Mesendoderm (in vitro differentiated cells): ENCODE data around the gene SPDYE5.

Experiments
- DNase-seq: peaks from one replicate; pipeline ENCODE4 v3.0.0; 2013
- H2AK5ac ChIP-seq: 2 replicates; pipeline ENCODE4 v1.6.1; 2013; ENCODE audit warnings: low read length, inconsistent platforms
- H2BK120ac ChIP-seq: 2 replicates; pipeline ENCODE4 v1.6.1; 2013; ENCODE audit warnings: low read depth, mild to moderate bottlenecking, low read length, moderate library complexity, mixed read lengths
- H2BK15ac ChIP-seq: replicated peaks from 2 replicates; pipeline ENCODE4 v1.6.1; 2013; ENCODE audit warnings: low read depth, mild to moderate bottlenecking, moderate library complexity
- H2BK5ac ChIP-seq: 2 replicates; pipeline ENCODE4 v1.6.1; 2013; ENCODE audit warnings: low read length, inconsistent platforms
- H3K18ac ChIP-seq: 2 replicates; pipeline ENCODE4 v1.6.1; 2013; ENCODE audit warnings: mild to moderate bottlenecking, low read length, mixed read lengths
- H3K23ac ChIP-seq: one replicate; pipeline ENCODE4 v1.6.1; 2013; ENCODE audit warnings: low read length
- H3K27ac ChIP-seq: 2 replicates; pipeline ENCODE4 v1.5.1; 2013; ENCODE audit warnings: low read depth, mild to moderate bottlenecking, inconsistent platforms, low read length, moderate library complexity
- H3K27me3 ChIP-seq: 2 replicates; pipeline ENCODE4 v1.6.1; 2013; ENCODE audit warnings: low read length, control low read depth, mild to moderate bottlenecking, inconsistent platforms; ENCODE audit not compliant: insufficient read depth, poor library complexity
- H3K36me3 ChIP-seq: 2 replicates; pipeline ENCODE4 v1.6.1; 2013; ENCODE audit warnings: low read length, inconsistent platforms; ENCODE audit not compliant: control insufficient read depth, insufficient read depth
- H3K4ac ChIP-seq: one replicate; pipeline ENCODE4 v1.6.1; 2013; ENCODE audit warnings: low read depth, mild to moderate bottlenecking, low read length, moderate library complexity
- H3K4me1 ChIP-seq: 2 replicates; pipeline ENCODE4 v1.6.1; 2013; ENCODE audit warnings: low read depth, low read length, inconsistent platforms; ENCODE audit not compliant: control insufficient read depth
- H3K4me2 ChIP-seq: 2 replicates; pipeline ENCODE4 v1.6.1; 2013; ENCODE audit warnings: low read length
- H3K4me3 ChIP-seq: 2 replicates; pipeline ENCODE4 v1.5.1; 2013; ENCODE audit warnings: mild to moderate bottlenecking, low read length
- H3K56ac ChIP-seq: one replicate; pipeline ENCODE4 v1.6.1; 2013; ENCODE audit warnings: low read length
- H3K79me1 ChIP-seq: 2 replicates; pipeline ENCODE4 v1.6.1; 2013; ENCODE audit warnings: low read length, inconsistent platforms
- H3K79me2 ChIP-seq: 2 replicates; pipeline ENCODE4 v1.6.1; 2013; ENCODE audit warnings: mild to moderate bottlenecking, low read length; ENCODE audit not compliant: control insufficient read depth, insufficient read depth
- H3K9ac ChIP-seq: 2 replicates; pipeline ENCODE4 v1.6.1; 2013; ENCODE audit warnings: low read length, inconsistent platforms
- H4K5ac ChIP-seq: one replicate; pipeline ENCODE4 v1.6.1; 2013; ENCODE audit warnings: low read length
- H4K8ac ChIP-seq: one replicate; pipeline ENCODE4 v1.6.1; 2013; ENCODE audit warnings: low read depth, mild to moderate bottlenecking, control low read depth, low read length, moderate library complexity
- WGBS: extraction: QIAGEN DNeasy Blood & Tissue Kit; methylation state at CpG from one replicate; pipeline ENCODE4 v1.1.7; 2013; ENCODE audit warnings: low lambda C conversion rate, missing lambda C conversion rate; ENCODE audit not compliant: insufficient coverage; ENCODE audit errors: extremely low coverage; 5-methylcytosine and 5-hydroxymethylcytosine counted together

Gene SPDYE5

DNA sequence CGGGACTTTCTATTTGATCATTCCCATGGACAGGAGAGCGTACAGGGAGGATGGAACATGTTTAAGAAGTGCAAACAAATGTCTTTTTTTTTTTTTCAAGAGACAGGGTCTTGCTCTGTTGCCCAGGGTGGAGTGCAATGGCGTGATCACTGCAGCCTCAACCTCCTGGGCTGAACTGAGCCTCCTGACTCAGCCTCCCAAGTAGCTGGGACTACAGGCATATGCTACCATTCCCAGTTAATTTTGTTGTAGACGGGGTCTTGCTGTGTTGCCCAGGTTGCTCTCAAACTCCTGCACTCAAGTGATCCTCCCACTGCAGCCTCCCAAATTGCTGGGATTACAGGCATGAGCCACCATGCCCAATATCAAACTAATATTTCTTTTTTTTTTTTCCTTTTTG is 40.5 kb downstream of the SPDYE5 start:
- Histone ChIP-seq H3K56ac (no peak overlapping the region), H2BK120ac (no peak overlapping the region), H3K9ac (no peak overlapping the region), H2BK5ac (no peak overlapping the region), H3K4me3 (no peak overlapping the region), H3K79me2 (no peaks in the 10 kb centered on the region), H3K18ac (no peak overlapping the region), H3K4ac (no peak overlapping the region), H3K27ac (no peak overlapping the region), H2BK15ac (no peak overlapping the region), H3K4me1 (no peaks in the 10 kb centered on the region), H4K5ac (no peak overlapping the region), H3K79me1 (no peaks in the 10 kb centered on the region), H3K36me3 (no peaks in the 10 kb centered on the region), H3K4me2 (no peak overlapping the region), H3K27me3 (no peaks in the 10 kb centered on the region), H4K8ac (no peak overlapping the region), H3K23ac (no peak overlapping the region), H2AK5ac (no peak overlapping the region)
- WGBS = no CpG with 5 or more reads among the region's 4 CpGs
- no peak for DNase-seq

DNA sequence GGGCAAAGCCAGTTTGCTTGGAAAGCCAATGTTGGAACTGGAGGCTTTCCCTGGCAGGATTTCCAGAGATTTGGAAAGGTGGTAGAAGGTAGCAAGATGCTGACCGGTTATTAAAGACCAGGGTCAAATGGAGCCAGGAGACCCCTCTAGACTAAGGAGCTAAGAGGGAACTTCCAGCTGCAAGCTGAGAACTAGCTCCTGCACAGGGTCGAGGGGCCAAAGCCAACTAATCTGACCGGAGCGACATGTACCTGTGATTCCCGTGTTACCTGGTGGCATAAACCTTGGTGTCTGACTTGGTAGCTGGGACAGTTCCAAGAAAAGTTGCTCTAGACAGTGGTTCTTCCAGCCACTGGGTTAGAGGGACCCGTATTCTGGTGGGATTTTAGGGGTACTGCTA is 41.8 kb downstream of the SPDYE5 start:
- no peak overlapping the region for H3K4me3 ChIP-seq
- no peak overlapping the region for H3K4me2 ChIP-seq
- no peak overlapping the region for H3K56ac ChIP-seq
- no peaks in the 10 kb centered on the region for H3K27me3 ChIP-seq
- H2BK120ac ChIP-seq = no peak overlapping the region
- H2BK5ac ChIP-seq = no peak overlapping the region
- no CpG with 5 or more reads among the region's 6 CpGs for WGBS
- peaks cover 4% of the 10 kb centered on the region for H3K36me3 ChIP-seq
- H3K9ac ChIP-seq = no peak overlapping the region
- no peak overlapping the region for H3K4ac ChIP-seq
- no peak overlapping the region for H2BK15ac ChIP-seq
- H3K4me1 ChIP-seq = no peaks in the 10 kb centered on the region
- no peak overlapping the region for H3K27ac ChIP-seq
- no peak for DNase-seq
- no peak overlapping the region for H3K18ac ChIP-seq
- H3K79me2 ChIP-seq = no peaks in the 10 kb centered on the region
- H4K5ac ChIP-seq = no peak overlapping the region
- no peaks in the 10 kb centered on the region for H3K79me1 ChIP-seq
- H2AK5ac ChIP-seq = no peak overlapping the region
- H3K23ac ChIP-seq = no peak overlapping the region
- H4K8ac ChIP-seq = no peak overlapping the region

- Histone ChIP-seq H3K4me2 (no peak overlapping the region), H3K23ac (no peak overlapping the region), H3K4ac (no peak overlapping the region), H4K5ac (no peak overlapping the region), H3K27me3 (no peaks in the 10 kb centered on the region), H2BK15ac (no peak overlapping the region), H2BK120ac (no peak overlapping the region), H3K27ac (no peak overlapping the region), H4K8ac (no peak overlapping the region), H3K56ac (no peak overlapping the region), H3K4me1 (no peaks in the 10 kb centered on the region), H3K18ac (no peak overlapping the region), H2AK5ac (no peak overlapping the region), H3K79me1 (no peaks in the 10 kb centered on the region), H3K9ac (no peak overlapping the region), H3K36me3 (peaks cover 4% of the 10 kb centered on the region), H3K4me3 (no peak overlapping the region), H3K79me2 (no peaks in the 10 kb centered on the region), H2BK5ac (no peak overlapping the region)
- WGBS = no CpG with 5 or more reads among the region's 8 CpGs
- peak; percentile 10 for DNase-seq
Observed at GRCh38 chr7:75534727-75535307, 42.7 kb downstream of the SPDYE5 start.

- no peak overlapping the region for H3K18ac ChIP-seq
- H3K4me3 ChIP-seq = no peak overlapping the region
- H3K23ac ChIP-seq = no peak overlapping the region
- no peaks in the 10 kb centered on the region for H3K4me1 ChIP-seq
- peaks cover 4% of the 10 kb centered on the region for H3K36me3 ChIP-seq
- no peak overlapping the region for H3K56ac ChIP-seq
- no peaks in the 10 kb centered on the region for H3K79me1 ChIP-seq
- H3K79me2 ChIP-seq = no peaks in the 10 kb centered on the region
- H2BK120ac ChIP-seq = no peak overlapping the region
- no peaks in the 10 kb centered on the region for H3K27me3 ChIP-seq
- H4K8ac ChIP-seq = no peak overlapping the region
- no peak overlapping the region for H2BK15ac ChIP-seq
- H4K5ac ChIP-seq = no peak overlapping the region
- DNase-seq = no peak
- no peak overlapping the region for H3K27ac ChIP-seq
- H2BK5ac ChIP-seq = no peak overlapping the region
- no peak overlapping the region for H3K9ac ChIP-seq
- no CpG with 5 or more reads among the region's 4 CpGs for WGBS
- no peak overlapping the region for H3K4me2 ChIP-seq
- H3K4ac ChIP-seq = no peak overlapping the region
- no peak overlapping the region for H2AK5ac ChIP-seq
Observed at GRCh38 chr7:75536491-75536890, 44.4 kb downstream of the SPDYE5 start.

DNA sequence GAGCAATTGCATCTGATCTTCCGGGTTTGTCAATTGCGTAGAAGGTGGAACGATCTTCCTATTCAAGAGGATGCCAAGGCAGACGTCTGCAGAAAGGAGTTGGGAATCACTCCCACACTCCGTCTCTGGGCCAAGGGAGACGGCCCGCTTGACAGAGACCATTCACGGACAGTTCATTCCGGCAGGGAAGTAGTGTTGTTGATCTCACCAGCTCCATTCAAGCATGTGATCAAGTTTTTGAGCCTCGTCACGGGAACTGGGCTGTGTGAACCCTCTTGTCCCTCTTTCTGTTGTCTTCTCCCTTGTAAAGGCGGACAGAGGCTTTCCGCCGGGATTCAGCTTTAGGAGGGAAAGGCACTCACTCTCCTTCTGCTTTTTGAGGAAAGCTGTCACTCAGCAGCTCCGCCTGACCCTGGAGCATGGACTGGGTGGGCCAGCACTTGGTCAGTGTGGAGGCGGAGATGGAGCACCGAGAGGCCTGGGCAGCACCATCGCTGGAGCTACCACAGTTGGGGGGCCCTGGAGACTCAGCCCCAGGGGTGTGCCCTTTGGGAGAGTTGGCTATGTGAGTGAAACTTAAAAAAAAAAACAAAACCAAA is 44.9 kb downstream of the SPDYE5 start:
- no peak for DNase-seq
- no CpG with 5 or more reads among the region's 18 CpGs for WGBS
- no peak overlapping the region for H3K9ac ChIP-seq
- no peak overlapping the region for H3K18ac ChIP-seq
- H3K27me3 ChIP-seq = no peaks in the 10 kb centered on the region
- H3K79me2 ChIP-seq = no peaks in the 10 kb centered on the region
- H3K4me1 ChIP-seq = no peaks in the 10 kb centered on the region
- H3K56ac ChIP-seq = no peak overlapping the region
- H3K23ac ChIP-seq = no peak overlapping the region
- H3K4me3 ChIP-seq = no peak overlapping the region
- H4K8ac ChIP-seq = no peak overlapping the region
- no peak overlapping the region for H2AK5ac ChIP-seq
- no peak overlapping the region for H2BK5ac ChIP-seq
- no peak overlapping the region for H2BK15ac ChIP-seq
- peaks cover 7% of the 10 kb centered on the region for H3K36me3 ChIP-seq
- no peak overlapping the region for H4K5ac ChIP-seq
- no peak overlapping the region for H2BK120ac ChIP-seq
- H3K4ac ChIP-seq = no peak overlapping the region
- no peaks in the 10 kb centered on the region for H3K79me1 ChIP-seq
- H3K4me2 ChIP-seq = no peak overlapping the region
- H3K27ac ChIP-seq = no peak overlapping the region

DNA sequence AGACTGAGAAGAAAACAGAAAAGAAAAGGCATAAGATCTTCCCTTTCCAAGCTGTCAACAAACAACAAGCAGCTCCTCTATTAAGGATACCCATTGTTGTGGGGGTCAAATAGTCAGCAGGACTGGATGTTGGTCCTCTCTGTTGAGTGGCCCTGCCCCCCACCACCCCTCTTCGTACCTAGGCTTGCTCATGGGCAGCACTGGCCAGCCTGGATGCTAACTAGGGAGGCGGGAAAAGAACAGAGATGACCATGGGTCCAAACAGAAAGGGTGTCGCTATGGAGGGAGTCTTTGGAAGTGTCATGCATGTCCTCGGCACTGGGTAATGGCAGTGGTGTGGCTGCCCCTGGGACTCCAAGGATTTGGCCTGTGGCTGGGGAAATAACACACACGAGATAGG is 45.6 kb downstream of the SPDYE5 start:
- Histone ChIP-seq H3K9ac (no peak overlapping the region), H3K4me3 (no peak overlapping the region), H2BK5ac (no peak overlapping the region), H3K36me3 (peaks cover 8% of the 10 kb centered on the region), H3K79me1 (no peaks in the 10 kb centered on the region), H4K8ac (no peak overlapping the region), H4K5ac (no peak overlapping the region), H3K27ac (no peak overlapping the region), H3K56ac (no peak overlapping the region), H3K4ac (no peak overlapping the region), H3K23ac (no peak overlapping the region), H3K18ac (no peak overlapping the region), H2BK120ac (no peak overlapping the region), H2BK15ac (no peak overlapping the region), H3K27me3 (no peaks in the 10 kb centered on the region), H3K4me2 (no peak overlapping the region), H3K79me2 (no peaks in the 10 kb centered on the region), H3K4me1 (no peaks in the 10 kb centered on the region), H2AK5ac (no peak overlapping the region)
- no CpG with 5 or more reads among the region's 5 CpGs for WGBS
- DNase-seq = no peak
